Subcutaneous adipose tissue (tissue), 4 donors: Measurements from ENCODE around the gene LGR6. TPM values are rescaled to one million over a fixed set of nuclear protein-coding genes. Genes with fewer than 3 reads are reported as not detected.

Experiments
- total RNA-seq, 4 donors: library from RNA; depleted of rRNA; stranded (reverse); fragments of >200 nt; gene quantifications; one replicate each; pipeline ENCODE4 v1.1.0, GENCODE V29; 2016
- TF ChIP-seq, protein P1 (sequence below): fragments of 450-650 bp; IDR thresholded peaks from one replicate; pipeline ENCODE4 v1.5.1; 2016; ENCODE audit warnings: low read depth, mild to moderate bottlenecking, control low read depth, antibody characterized with exemption, moderate library complexity

The LGR6 gene
- total RNA-seq, 4 donors from 2014 or later = not detected

DNA sequence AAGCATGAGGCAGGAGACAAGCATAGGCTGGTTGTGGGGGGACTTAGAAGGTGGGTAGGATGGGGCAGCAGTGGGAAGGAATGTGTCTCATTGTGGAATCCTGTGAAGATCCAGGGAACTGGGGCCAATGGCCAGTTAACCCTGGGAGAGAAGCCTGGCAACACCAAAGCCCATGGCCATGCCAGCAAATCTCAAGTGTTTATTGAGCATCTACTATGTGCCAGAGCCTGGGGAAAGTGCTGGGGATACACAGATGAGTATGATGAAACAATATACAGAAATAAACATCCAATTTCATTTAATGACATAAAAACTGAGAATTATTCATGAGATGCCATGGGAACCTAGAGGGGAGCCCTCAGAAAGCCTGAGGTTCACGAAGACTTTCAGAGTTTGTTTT is 17.4 kb downstream of the LGR6 start:
- TF ChIP-seq, protein P1, sequence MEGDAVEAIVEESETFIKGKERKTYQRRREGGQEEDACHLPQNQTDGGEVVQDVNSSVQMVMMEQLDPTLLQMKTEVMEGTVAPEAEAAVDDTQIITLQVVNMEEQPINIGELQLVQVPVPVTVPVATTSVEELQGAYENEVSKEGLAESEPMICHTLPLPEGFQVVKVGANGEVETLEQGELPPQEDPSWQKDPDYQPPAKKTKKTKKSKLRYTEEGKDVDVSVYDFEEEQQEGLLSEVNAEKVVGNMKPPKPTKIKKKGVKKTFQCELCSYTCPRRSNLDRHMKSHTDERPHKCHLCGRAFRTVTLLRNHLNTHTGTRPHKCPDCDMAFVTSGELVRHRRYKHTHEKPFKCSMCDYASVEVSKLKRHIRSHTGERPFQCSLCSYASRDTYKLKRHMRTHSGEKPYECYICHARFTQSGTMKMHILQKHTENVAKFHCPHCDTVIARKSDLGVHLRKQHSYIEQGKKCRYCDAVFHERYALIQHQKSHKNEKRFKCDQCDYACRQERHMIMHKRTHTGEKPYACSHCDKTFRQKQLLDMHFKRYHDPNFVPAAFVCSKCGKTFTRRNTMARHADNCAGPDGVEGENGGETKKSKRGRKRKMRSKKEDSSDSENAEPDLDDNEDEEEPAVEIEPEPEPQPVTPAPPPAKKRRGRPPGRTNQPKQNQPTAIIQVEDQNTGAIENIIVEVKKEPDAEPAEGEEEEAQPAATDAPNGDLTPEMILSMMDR = no peak

DNA sequence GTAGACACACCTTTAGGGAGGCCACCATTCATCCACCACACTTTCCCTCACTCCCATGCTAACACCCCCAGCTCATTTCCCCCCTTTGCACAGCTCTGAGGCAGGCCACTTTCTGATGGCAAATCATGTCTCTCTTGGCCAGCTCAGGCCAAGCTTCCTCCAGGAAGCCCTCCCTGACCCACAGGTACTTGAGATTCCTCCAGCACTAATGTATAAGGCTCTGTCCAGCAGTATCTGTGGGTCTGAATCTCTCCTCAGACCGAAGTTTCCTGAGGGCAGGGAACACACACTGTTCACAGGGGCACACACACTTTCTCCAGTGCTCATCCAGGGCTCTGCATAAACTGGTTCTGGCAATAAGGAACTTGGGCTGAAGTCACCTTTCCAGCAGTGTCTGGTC is 19.2 kb downstream of the LGR6 start:
- TF ChIP-seq, protein P1 = no peak

GRCh38 chr1:202213361-202214088 is 19.9 kb downstream of the LGR6 start:
- TF ChIP-seq, protein P1 = no peak

DNA sequence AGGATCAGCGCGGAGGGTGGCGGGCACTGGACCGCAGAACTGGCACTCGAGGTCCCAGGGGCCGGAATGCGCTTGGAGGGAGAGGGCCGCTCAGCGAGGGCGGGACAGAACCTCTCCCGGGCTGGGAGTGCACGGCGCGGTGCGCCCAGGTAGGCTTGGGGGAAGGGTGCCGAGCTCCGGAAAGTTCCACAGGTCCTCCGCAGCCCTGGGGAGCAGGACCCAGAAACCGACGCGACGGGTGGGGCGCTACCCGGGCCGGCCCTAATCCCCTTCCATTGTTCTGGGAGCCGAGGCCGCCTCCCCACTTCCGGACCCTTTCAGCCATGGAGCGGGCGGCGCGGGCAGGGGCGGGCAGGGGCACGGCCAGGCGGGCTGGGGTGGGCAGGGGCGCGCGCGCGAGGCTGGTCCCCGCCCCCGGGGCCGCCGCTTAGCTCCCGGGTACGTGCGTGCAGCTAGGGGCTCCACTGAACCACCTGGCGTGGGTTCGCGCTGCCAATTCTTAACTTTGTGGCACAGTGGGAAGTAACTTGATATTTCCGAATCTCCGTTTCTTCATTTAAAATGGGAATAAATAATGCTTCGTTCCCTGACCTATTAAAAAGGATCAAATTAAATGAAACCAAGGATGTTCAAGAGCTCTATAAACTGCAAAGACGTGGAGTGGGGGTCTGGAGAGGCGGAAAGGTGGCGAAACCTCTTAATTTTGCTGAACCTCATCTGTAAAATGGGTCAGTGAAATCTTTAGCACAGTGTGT is 20.7 kb downstream of the LGR6 start:
- TF ChIP-seq, protein P1 = no peak

- TF ChIP-seq, protein P1 = no peak
These were observed 22.0 kb downstream of the LGR6 start for GRCh38 chr1:202215472-202216130.

- TF ChIP-seq, protein P1 = no peak
These were observed 23.1 kb downstream of the LGR6 start for GRCh38 chr1:202216691-202217090.

DNA sequence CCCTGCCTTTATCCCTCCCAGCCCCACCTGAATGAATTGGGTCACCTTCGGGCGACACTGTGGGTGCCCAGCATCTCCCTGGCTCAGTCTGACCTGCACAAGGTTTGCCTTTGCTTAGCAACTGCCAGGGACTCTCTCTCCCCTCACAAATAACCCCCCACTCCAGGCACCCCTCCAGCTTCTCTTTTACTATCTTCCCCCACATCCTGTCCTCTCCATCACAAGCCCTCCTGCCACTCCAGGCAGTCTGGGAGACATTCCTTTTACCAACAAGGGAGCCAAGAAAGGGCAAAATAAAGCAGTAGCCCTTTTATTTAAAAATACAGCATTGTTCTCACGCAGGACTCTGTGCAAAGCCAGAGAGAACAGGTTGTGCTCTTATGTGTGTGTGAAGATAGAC is 23.9 kb downstream of the LGR6 start:
- TF ChIP-seq, protein P1 = no peak
